Upper lobe of left lung (tissue), 4 donors: ENCODE results near the gene ZAP70.

ENCODE experiments used
- CTCF ChIP-seq, 6 experiments: fragments of 450-650 bp in 4 of 6; fragments of 200-600 bp in 2 of 6; sonication (generic) in 2 of 6; IDR thresholded peaks; one replicate each; pipeline ENCODE4 v1.5.1; 2016 to 2019; ENCODE audit warnings: antibody characterized with exemption in 6 of 6
- EP300 ChIP-seq, 4 donors: sonication (generic); formaldehyde crosslinking; IDR thresholded peaks; one replicate each; pipeline ENCODE4 v1.5.1; 2017; ENCODE audit warnings: antibody characterized with exemption in 4 of 4, control low read depth in 2 of 4

DNA sequence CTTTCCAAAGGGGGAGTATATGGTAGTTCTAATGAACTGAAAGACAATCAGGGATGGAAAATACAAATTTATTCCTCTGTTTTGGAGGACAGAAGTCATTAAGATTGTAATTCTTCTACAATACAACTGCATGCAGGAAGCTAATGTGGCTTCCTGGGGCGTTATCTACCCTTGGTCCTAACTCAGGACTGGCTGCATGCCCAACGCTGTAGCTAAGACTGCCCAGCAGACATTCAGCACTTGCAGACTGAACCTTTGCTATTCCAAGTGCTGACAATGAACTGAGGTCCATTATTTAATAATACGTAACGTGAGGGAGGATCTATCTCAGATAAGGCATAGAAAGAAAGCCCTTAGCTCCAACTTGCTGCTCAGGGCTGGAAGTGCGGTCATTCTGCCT is 53.2 kb downstream of the ZAP70 start:
- TF ChIP-seq CTCF (IDR thresholded peaks at IDR 0.05) (no peak), EP300 (IDR thresholded peaks at IDR 0.05) (no peak)
